HCEC 1CT (cell line): Measurements from ENCODE around the gene SIMC1.

Source experiments
- DNase-seq: peaks from one replicate; pipeline ENCODE4 v3.0.0-alpha.2; 2017

SIMC1 gene

DNA sequence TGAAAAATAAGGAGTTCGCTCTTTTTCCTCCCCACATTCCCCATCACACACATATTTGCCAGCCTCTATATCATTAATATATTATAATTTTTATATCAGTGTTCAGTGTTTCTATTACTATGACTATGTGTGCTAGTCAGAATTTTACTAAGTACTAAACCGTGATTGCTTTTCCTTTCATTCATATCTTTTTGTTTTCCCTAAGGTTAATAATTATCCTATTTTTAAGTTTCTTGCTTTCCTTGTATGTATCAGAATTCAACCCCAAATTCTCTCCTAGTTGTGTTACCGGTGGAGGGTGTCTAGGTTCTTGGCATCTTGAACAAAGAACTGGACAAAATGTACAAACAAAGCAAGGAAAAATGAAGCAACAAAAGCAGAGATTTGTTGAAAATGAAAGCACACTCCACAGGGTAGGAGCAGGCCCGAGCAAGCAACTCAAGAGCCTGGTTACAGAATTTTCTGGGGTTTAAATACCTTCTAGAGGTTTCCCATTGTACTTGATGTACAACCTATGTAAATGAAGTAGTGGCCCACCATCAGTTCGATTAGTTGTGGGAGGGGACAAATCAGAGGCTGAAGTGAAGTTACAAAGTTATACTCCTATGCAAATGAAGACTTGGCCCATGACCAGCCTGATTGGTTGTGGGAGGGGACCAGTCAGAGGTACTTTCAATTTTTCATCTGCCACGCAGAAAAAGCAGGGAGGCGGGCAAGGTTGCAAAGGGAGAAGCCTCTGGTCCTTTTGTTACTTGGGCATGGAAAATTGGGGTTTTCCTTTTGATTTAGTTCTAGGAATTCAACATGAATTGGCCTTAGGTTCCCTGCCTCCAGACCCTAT is 79.5 kb downstream of the SIMC1 start:
- no peak for DNase-seq

- no peak for DNase-seq
Observed at GRCh38 chr5:176319827-176320554, 81.8 kb downstream of the SIMC1 start.

DNA sequence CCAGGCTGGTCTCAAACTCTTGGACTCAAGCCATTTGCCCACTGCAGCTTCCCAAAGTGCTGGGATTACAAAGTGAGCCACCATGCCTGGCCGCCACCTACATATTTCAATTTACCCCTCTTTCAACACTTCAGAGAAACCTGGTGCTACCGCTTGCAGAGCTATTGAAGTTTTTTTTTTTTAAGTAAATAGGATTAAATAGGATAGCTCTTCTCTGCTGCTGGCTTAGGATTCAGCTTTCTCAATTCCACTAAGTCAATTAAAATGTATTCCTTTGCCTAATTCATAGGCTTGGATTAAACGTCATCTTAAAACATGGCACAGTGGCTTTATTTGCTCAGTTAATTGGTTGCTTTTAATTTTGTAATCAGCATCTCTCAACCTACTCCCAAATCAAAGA is 82.4 kb downstream of the SIMC1 start:
- DNase-seq, result no peak

- DNase-seq, result no peak
Observed at GRCh38 chr5:176334031-176334770, 96.0 kb downstream of the SIMC1 start.

GRCh38 chr5:176337913-176338312 is 99.7 kb downstream of the SIMC1 start:
- peak; percentile 14 for DNase-seq

DNA sequence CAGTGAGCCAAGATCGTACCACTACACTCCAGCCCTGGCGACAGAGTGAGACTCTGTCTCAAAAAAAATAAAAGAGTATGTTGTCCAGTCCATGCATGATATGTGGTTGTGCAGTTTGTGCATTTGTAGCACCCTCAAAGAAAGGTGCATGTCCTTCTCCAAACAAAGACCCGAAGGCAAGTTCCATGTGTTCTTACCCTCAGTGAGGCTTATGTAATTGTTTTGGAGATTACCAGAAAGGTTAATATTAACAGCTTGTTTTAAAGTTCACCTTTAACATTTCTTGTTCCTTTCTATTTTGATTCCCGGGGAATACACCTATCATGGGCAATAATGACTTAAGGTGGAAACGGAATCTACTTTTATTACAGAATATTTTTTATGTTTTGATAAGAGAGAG is 101.1 kb downstream of the SIMC1 start:
- DNase-seq, result no peak

GRCh38 chr5:176341325-176342157 is 103.3 kb downstream of the SIMC1 start:
- DNase-seq, result no peak

DNA sequence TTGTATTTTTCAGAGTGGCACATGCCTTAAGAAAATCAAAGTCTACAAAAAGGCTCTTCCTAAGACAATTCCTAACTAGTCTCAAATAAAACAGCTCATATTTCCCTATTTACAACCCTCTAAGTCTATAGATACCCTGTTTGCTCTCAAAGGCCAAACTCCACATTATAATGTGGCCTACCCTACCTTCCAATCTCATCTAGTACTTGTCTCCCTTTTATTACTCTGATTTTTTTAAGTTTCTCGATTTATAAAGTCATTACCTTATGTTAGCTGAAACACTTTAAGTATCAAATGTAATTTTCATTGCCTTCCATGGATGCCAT is 103.9 kb downstream of the SIMC1 start:
- DNase-seq, result no peak

- DNase-seq, result no peak
Observed at GRCh38 chr5:176342766-176343458, 104.7 kb downstream of the SIMC1 start.

DNA sequence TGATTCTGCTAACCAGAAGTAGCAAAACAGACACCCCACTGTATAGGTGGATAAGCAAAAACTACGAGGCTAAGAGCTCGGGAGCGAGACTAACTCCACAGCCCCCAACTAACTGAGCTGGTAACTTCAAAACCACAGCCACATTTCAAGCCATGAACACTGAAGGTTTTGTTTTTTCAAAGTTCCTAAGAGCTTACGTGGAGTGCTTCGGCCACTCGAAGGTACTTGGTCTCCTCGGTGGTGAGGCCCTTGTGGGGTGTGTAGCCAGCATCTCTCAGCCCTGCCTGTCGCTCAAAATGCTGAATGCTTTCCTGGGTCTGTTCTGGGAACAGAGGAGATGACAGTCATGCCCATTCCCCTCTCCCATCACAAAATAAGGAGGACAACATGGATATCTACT is 112.2 kb downstream of the SIMC1 start:
- no peak for DNase-seq

DNA sequence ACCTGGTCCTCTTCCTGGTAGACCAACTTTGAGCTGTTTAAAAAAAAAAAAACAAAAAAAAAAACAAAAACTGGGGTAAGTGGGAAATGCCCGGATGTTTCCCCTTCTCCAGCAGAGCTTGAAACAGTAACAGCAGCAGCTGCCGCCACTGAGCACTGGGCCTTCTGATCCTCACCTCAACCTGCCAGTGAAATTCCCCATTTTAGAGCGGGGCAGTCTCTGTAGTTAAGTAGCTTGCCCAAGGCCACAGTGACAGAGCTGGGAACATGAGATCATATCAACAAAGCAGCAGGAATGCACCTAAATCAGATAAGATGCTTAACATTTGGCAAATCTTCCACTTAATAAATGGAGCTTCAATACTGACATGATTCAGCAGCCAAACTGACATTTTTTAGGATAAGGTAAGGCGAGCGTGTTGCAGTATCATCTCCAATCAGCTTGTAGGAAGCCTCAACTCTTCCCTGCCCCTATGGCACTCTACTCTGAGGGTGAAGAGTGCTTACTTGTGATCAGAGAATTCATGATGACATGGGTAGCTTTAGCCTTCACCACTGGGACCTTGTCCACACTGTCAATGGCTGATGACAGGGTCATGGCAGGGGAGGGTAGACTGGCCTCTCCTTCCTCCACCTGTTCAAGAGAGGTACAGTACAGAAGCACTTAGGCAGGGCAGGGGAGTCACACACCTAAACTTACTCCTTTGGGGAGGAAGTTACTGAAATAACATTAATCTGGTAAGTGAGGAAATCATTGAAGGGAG is 114.1 kb downstream of the SIMC1 start:
- no peak for DNase-seq

DNA sequence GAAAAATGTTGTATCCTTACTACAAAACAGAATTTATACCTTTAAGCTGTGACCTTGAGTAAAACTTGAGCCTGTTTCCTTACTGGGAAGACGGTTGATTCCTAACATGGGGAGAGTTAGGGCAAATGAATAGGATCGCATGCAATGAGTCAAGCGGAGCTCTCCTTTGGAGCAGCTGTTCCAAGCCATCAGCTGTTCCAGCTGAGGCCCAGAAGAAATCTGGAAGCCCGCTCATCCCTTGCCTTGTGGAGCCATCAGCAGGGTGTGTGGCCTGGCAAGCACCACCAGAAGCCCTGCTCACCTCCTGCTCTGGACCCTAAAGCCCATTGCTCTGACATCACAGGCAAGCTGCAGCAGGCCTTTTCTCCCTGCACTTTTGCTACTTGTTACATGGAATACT is 115.3 kb downstream of the SIMC1 start:
- no peak for DNase-seq

- no peak for DNase-seq
Observed at GRCh38 chr5:176355400-176356178, 117.4 kb downstream of the SIMC1 start.

- DNase-seq, result no peak
Observed at GRCh38 chr5:176356179-176356566, 117.9 kb downstream of the SIMC1 start.

- DNase-seq, result peak; percentile 30
Observed at GRCh38 chr5:176359658-176360057, 121.4 kb downstream of the SIMC1 start.

DNA sequence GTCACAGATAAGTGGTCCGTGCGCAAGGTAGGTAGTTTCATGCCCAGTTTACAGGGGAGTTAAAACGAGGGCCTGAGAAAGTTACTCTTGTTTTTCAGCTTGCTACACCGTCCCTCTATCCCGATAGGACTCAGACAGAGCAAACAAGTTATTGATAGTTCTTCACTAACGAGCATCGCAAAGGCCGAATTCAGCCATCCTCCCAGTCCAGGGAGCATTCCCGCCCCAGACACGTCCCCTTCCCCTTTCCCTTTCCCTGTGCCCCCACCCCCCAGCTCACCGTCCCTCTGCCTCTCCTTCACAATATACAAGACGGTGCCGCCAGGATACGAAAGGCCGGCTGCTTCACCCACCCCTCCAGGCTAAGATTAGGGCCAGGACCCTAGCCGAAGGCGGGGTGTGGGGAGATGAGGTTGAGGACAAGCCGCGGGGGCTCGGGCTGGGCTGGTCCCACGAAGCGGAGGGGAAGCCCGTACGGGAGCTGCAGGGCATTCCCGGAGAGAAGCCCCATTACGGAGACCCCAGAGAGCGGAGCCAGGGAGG is 122.7 kb downstream of the SIMC1 start:
- DNase-seq, result no peak

DNA sequence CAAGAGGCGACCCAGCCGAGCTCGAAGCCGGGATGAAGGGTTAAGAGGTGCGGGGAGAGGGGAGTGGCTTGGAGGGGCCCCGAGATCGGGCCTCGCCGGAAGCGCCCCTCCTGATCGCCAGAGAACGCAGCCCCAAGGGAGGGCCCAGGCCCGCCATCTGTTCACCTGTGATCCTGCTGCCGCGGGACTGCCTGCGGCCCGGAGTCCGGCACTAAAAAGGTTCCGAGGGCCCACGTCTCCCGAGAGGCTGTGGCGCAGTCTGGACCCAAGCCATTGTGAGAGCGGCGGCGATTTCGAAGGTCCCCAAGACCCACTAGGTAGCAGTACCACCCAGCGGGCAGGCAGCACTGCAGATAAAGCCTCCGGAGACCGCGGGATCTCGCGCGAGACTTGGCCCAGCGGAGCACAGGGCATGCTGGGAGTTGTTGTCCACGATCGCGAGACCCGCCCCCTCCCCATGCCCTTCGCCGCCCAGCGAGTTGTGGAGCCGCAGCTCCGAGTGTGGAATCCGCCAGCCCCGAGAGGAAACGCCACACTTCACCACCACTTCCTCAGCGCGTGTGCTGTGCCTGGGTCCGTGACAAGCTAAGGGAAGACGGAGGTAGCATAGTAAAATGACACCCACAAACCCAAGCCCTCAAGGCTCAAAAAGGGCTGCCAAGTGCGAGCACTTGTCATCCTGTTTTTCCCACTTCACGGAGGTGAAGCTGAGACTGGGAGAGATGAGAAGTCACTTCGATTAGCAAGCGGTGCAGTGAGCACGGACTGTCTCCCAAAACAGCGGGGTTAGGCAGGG is 123.4 kb downstream of the SIMC1 start, which contains the start of gene KIAA1191:
KIAA1191 (minus strand) TSS at position 328 of the 796 bp plus-strand sequence. CDS start 2,256 bp downstream, outside the sequence.
- peak; percentile 82 for DNase-seq

DNA sequence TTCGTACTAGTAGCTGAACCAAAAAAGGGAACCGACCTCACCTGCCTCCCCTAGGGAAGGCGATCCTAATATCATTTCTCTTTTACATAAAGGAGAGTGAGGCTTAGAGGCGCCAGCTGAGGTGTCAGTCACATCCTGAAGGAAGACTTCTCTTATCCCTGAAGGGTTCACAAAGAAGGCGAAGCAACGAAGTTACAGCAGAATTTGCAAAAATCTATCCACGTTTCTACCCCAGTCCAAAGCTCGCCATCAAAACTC is 123.9 kb downstream of the SIMC1 start:
- DNase-seq, result no peak

GRCh38 chr5:176364765-176365350 is 126.6 kb downstream of the SIMC1 start:
- peak; percentile 29 for DNase-seq
